Hepatocyte (in vitro differentiated cells): ENCODE results near the gene FCRL6. TPM values are rescaled to one million over a fixed set of nuclear protein-coding genes. Genes with fewer than 3 reads are reported as not detected.

Experiments used
- DNase-seq: peaks from one replicate; pipeline ENCODE4 v3.0.0-alpha.2; 2016; ENCODE audit warnings: low spot score
- H2AFZ ChIP-seq: fragments of 200-600 bp; sonication (generic); 2 replicates; pipeline ENCODE4 v1.6.0; 2016; ENCODE audit warnings: antibody characterized with exemption, mild to moderate bottlenecking
- H3K27ac ChIP-seq: fragments of 200-600 bp; sonication (generic); 2 replicates; pipeline ENCODE4 v1.5.1; 2016; ENCODE audit warnings: mild to moderate bottlenecking
- H3K27me3 ChIP-seq: fragments of 200-600 bp; sonication (generic); 2 replicates; pipeline ENCODE4 v1.6.1; 2016
- H3K36me3 ChIP-seq: fragments of 200-600 bp; sonication (generic); replicated peaks from 2 replicates; pipeline ENCODE4 v1.5.1; 2016; ENCODE audit warnings: low read depth; ENCODE audit not compliant: insufficient read depth
- H3K4me1 ChIP-seq: fragments of 200-600 bp; sonication (generic); 2 replicates; pipeline ENCODE4 v1.5.1; 2016; ENCODE audit warnings: mild to moderate bottlenecking, moderate library complexity; ENCODE audit not compliant: insufficient read depth
- H3K4me2 ChIP-seq: fragments of 200-600 bp; sonication (generic); 2 replicates; pipeline ENCODE4 v1.6.0; 2016
- H3K4me3 ChIP-seq: fragments of 200-600 bp; sonication (generic); 2 replicates; pipeline ENCODE4 v1.5.1; 2016; ENCODE audit warnings: mild to moderate bottlenecking
- H3K79me2 ChIP-seq: fragments of 200-600 bp; sonication (generic); 2 replicates; pipeline ENCODE4 v1.6.0; 2017; ENCODE audit warnings: mild to moderate bottlenecking
- H3K9me2 ChIP-seq: fragments of 200-600 bp; sonication (generic); replicated peaks from 2 replicates; pipeline ENCODE4 v1.6.0; 2017; ENCODE audit warnings: mild to moderate bottlenecking; ENCODE audit not compliant: insufficient read depth
- H3K9me3 ChIP-seq: fragments of 200-600 bp; sonication (generic); 2 replicates; pipeline ENCODE4 v1.5.1; 2016; ENCODE audit warnings: low read depth, mild to moderate bottlenecking
- H4K20me1 ChIP-seq: fragments of 200-600 bp; sonication (generic); 2 replicates; pipeline ENCODE4 v1.6.0; 2016; ENCODE audit warnings: mild to moderate bottlenecking; ENCODE audit not compliant: insufficient read depth, poor library complexity, severe bottlenecking
- EZH2 ChIP-seq: fragments of 200-600 bp; sonication (generic); IDR thresholded peaks from 2 replicates; pipeline ENCODE4 v1.6.1; 2016; ENCODE audit warnings: antibody characterized with exemption, mild to moderate bottlenecking, borderline replicate concordance
- EZH2phosphoT487 ChIP-seq: fragments of 200-600 bp; sonication (generic); IDR thresholded peaks from one replicate; pipeline ENCODE4 v1.6.1; 2018; ENCODE audit warnings: antibody characterized with exemption, mild to moderate bottlenecking, low read depth, moderate library complexity; ENCODE audit not compliant: unreplicated experiment, severe bottlenecking
- WGBS: methylation state at CpG from one replicate; pipeline ENCODE4 v1.1.6; 2016; ENCODE audit warnings: low lambda C conversion rate; ENCODE audit errors: missing lambda C conversion rate; 5-methylcytosine and 5-hydroxymethylcytosine counted together
- polyA plus RNA-seq: library from polyadenylated mRNA; unstranded; fragments of >200 nt; fragmentation: Nextera tagmentation; extraction: Ambion mirVana; gene quantifications from 2 replicates; pipeline ENCODE4 v1.2.1, GENCODE V29; 2016
- total RNA-seq: library from RNA; depleted of rRNA; stranded (reverse); fragments of >200 nt; gene quantifications from 2 replicates; pipeline ENCODE4 v1.2.3, GENCODE V29; 2014
- TF ChIP-seq, protein P1 (sequence below): fragments of 200-600 bp; sonication (generic); IDR thresholded peaks from 2 replicates; pipeline ENCODE4 v1.5.1; 2016; ENCODE audit warnings: antibody characterized with exemption, mild to moderate bottlenecking; ENCODE audit not compliant: poor library complexity

FCRL6 gene
- total and polyA plus RNA-seq, 2 experiments from 2014 or later: not detected

DNA sequence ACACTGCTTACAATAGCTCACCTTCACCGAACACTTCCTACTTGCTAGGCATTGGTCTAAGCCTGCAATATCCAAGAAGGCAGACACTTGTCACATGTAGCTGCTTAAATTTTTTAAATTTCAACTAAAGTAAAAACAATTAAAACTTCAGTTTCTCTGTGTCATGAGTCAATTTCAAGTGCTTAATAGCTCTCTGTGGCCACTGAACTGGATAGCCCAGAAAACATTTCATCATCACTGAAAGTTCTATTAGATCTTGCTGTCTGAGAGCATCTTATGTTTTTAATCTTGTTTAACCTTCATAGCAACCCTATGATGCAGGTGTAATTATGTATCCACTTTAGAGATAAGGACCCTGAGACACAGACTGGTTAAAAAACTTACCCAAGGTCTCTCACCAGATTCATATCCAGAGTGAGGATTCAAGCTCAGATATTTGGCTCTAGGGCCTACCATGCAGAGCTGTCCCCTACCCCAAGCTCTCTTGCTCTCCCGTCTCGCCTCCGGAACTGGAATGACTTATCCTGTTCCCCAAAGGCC is 2.6 kb upstream of the FCRL6 start:
- Histone ChIP-seq H3K27ac (no peak overlapping the region), H2AFZ (no peak overlapping the region), H3K9me2 (no peaks in the 10 kb centered on the region), H4K20me1 (no peaks in the 10 kb centered on the region), H3K27me3 (peaks cover 29% of the 10 kb centered on the region), H3K79me2 (no peaks in the 10 kb centered on the region), H3K4me1 (no peaks in the 10 kb centered on the region), H3K4me3 (no peak overlapping the region), H3K36me3 (no peaks in the 10 kb centered on the region), H3K4me2 (no peak overlapping the region), H3K9me3 (no peaks in the 10 kb centered on the region)
- DNase-seq: no peak
- WGBS: over 99% methylated on average over 4 of the region's 4 CpGs
- no peak for TF ChIP-seq EZH2phosphoT487
- TF ChIP-seq, protein P1, sequence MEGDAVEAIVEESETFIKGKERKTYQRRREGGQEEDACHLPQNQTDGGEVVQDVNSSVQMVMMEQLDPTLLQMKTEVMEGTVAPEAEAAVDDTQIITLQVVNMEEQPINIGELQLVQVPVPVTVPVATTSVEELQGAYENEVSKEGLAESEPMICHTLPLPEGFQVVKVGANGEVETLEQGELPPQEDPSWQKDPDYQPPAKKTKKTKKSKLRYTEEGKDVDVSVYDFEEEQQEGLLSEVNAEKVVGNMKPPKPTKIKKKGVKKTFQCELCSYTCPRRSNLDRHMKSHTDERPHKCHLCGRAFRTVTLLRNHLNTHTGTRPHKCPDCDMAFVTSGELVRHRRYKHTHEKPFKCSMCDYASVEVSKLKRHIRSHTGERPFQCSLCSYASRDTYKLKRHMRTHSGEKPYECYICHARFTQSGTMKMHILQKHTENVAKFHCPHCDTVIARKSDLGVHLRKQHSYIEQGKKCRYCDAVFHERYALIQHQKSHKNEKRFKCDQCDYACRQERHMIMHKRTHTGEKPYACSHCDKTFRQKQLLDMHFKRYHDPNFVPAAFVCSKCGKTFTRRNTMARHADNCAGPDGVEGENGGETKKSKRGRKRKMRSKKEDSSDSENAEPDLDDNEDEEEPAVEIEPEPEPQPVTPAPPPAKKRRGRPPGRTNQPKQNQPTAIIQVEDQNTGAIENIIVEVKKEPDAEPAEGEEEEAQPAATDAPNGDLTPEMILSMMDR: no peak
- no peak for TF ChIP-seq EZH2

DNA sequence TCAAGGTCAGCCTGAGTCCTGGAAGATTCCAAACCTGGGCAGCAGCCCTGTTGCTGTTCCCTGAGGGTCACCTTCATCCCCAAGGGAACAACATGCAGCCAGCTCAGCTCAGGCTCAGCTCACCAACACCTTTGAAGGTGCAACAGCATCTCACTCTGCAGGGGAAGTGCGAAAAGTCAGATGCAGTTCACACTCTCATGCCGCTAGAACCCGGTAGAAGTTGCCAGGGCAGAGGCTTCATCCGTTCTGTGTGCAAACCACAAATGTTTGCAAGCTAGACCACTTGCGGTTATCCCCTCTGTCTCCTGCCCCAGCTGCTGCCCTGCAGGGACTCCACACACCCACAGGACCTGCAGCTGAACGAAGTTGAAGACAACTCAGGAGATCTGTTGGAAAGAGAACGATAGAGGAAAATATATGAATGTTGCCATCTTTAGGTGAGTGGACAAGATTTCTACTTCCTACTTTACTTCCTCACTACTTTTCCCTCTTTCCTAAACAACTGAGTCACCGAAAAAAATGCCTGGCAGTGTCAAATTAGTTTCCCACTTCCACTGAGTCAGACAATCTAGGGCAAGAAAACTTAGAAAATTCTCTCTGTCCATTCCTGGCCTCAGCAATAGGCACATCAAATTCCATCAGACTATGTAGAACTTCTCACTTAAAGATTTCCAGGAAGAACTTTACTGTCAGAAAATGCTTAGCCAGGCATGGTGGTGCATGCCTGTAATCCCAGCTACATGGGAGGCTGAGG is 1.8 kb upstream of the FCRL6 start:
- TF ChIP-seq, protein P1: no peak
- TF ChIP-seq EZH2phosphoT487 (no peak), EZH2 (no peak)
- 83% methylated on average over 8 of the region's 8 CpGs for WGBS
- Histone ChIP-seq H4K20me1 (no peaks in the 10 kb centered on the region), H3K9me2 (no peaks in the 10 kb centered on the region), H3K4me1 (no peaks in the 10 kb centered on the region), H2AFZ (no peak overlapping the region), H3K27ac (no peak overlapping the region), H3K4me3 (no peak overlapping the region), H3K79me2 (no peaks in the 10 kb centered on the region), H3K36me3 (no peaks in the 10 kb centered on the region), H3K4me2 (no peak overlapping the region), H3K27me3 (peaks cover 22% of the 10 kb centered on the region), H3K9me3 (no peaks in the 10 kb centered on the region)
- DNase-seq: no peak

DNA sequence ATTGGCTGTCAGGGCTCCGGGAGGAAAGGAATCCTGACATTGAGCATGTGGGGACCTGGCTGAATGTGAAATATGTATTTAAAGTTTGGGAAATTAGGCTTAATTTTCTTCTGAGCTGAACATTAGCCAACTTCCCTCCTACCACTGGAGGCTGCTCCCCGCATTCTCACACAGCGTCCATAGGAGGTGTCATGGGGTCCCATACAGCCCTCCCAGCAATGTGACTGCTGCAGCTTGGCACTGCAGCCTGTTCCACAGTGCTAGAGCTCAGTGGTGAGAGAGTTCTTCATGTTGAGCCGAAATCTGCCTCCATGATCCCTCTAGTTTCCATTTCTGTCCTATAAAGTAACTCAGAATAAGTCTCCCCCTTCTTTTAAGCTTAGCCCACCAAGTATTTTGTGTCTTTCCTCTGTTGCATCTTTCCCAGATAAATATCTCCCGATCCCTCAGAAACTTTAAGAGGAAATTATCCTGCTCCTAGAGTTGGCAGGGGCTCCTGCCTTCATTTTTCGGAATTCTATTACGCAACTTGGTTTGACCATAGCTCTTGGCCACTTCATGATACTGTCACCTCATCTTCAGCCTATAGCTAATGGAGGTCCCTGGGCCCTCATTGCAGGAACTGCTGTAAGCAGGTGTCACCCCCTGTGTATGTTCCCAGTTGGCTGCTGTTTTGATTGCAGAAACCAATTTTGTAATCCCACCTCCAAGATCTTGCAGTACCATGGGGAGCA is 2.0 kb downstream of the FCRL6 start:
- Histone ChIP-seq H3K79me2 (no peaks in the 10 kb centered on the region), H3K4me3 (no peak overlapping the region), H3K9me3 (no peaks in the 10 kb centered on the region), H3K27me3 (peaks cover 3% of the 10 kb centered on the region), H3K36me3 (no peaks in the 10 kb centered on the region), H3K4me2 (no peak overlapping the region), H3K9me2 (no peaks in the 10 kb centered on the region), H3K4me1 (no peaks in the 10 kb centered on the region), H2AFZ (no peak overlapping the region), H4K20me1 (no peaks in the 10 kb centered on the region), H3K27ac (no peak overlapping the region)
- DNase-seq: no peak
- WGBS: 76% methylated on average over 7 of the region's 7 CpGs
- no peak for TF ChIP-seq EZH2phosphoT487
- TF ChIP-seq, protein P1: no peak
- no peak for TF ChIP-seq EZH2
